T-helper 2 cell treated with Interferon-gamma antibody and Interleukin-4, amounts not matched to agents 5 μg/mL and 100 μg/mL, for 36 hours (primary cell): Measurements from ENCODE around the gene SMIM45.

ENCODE experiments used
- DNase-seq: peaks from one replicate; pipeline ENCODE4 v3.0.0; 2021; ENCODE audit warnings: low spot score
- H3K27ac Mint-ChIP-seq: one replicate; pipeline ENCODE4 v1.8.0; 2021; ENCODE audit warnings: mild to moderate bottlenecking, mixed read lengths
- H3K27me3 Mint-ChIP-seq: one replicate; pipeline ENCODE4 v1.8.0; 2021; ENCODE audit warnings: low read depth, mixed read lengths
- H3K36me3 Mint-ChIP-seq: one replicate; pipeline ENCODE4 v1.8.0; 2021; ENCODE audit warnings: low read depth, mixed read lengths
- H3K4me1 Mint-ChIP-seq: one replicate; pipeline ENCODE4 v1.8.0; 2021; ENCODE audit warnings: low read depth, mixed read lengths
- H3K4me3 Mint-ChIP-seq: one replicate; pipeline ENCODE4 v1.8.0; 2022; ENCODE audit warnings: mild to moderate bottlenecking, moderate library complexity, mixed read lengths
- H3K9me3 Mint-ChIP-seq: one replicate; pipeline ENCODE4 v1.8.0; 2021; ENCODE audit warnings: mixed read lengths

The SMIM45 gene

GRCh38 chr22:41979423-41980250 lies 27.7 kb downstream of the SMIM45 start:
- Mint-ChIP-seq H3K4me3 (no peak overlapping the region), H3K27me3 (peaks cover 34% of the 10 kb centered on the region), H3K4me1 (peaks cover 10% of the 10 kb centered on the region), H3K9me3 (no peaks in the 10 kb centered on the region), H3K27ac (no peak overlapping the region), H3K36me3 (no peaks in the 10 kb centered on the region)
- DNase-seq = no peak

GRCh38 chr22:41982865-41983264 lies 30.9 kb downstream of the SMIM45 start:
- Mint-ChIP-seq H3K36me3 (no peaks in the 10 kb centered on the region), H3K4me1 (no peaks in the 10 kb centered on the region), H3K27me3 (peaks cover 11% of the 10 kb centered on the region), H3K4me3 (no peak overlapping the region), H3K9me3 (no peaks in the 10 kb centered on the region), H3K27ac (no peak overlapping the region)
- no peak for DNase-seq

- Mint-ChIP-seq H3K27me3 (peaks cover 2% of the 10 kb centered on the region), H3K27ac (no peak overlapping the region), H3K4me1 (no peaks in the 10 kb centered on the region), H3K36me3 (no peaks in the 10 kb centered on the region), H3K9me3 (no peaks in the 10 kb centered on the region), H3K4me3 (no peak overlapping the region)
- no peak for DNase-seq
Measured at GRCh38 chr22:41983513-41984405, 31.8 kb downstream of the SMIM45 start.

GRCh38 chr22:41987276-41987675 lies 35.3 kb downstream of the SMIM45 start:
- Mint-ChIP-seq H3K4me1 (no peaks in the 10 kb centered on the region), H3K27ac (no peak overlapping the region)

GRCh38 chr22:41989246-41989645 lies 37.3 kb downstream of the SMIM45 start:
- no peak overlapping the region for H3K27ac Mint-ChIP-seq
- no peak overlapping the region for H3K4me3 Mint-ChIP-seq
- H3K4me1 Mint-ChIP-seq = no peaks in the 10 kb centered on the region
- DNase-seq = no peak
- peaks cover 2% of the 10 kb centered on the region for H3K27me3 Mint-ChIP-seq
- H3K36me3 Mint-ChIP-seq = no peaks in the 10 kb centered on the region
- H3K9me3 Mint-ChIP-seq = no peaks in the 10 kb centered on the region

More at GRCh38 chr22:41987276-41987675, 35.3 kb downstream of the SMIM45 start:
- no peaks in the 10 kb centered on the region for H3K36me3 Mint-ChIP-seq
- H3K9me3 Mint-ChIP-seq = no peaks in the 10 kb centered on the region
- no peak for DNase-seq
- peaks cover 2% of the 10 kb centered on the region for H3K27me3 Mint-ChIP-seq
- H3K4me3 Mint-ChIP-seq = no peak overlapping the region

- H3K4me3 Mint-ChIP-seq = no peak overlapping the region
- no peaks in the 10 kb centered on the region for H3K36me3 Mint-ChIP-seq
- H3K27ac Mint-ChIP-seq = no peak overlapping the region
- H3K9me3 Mint-ChIP-seq = no peaks in the 10 kb centered on the region
- peaks cover 2% of the 10 kb centered on the region for H3K27me3 Mint-ChIP-seq
- DNase-seq = no peak
- H3K4me1 Mint-ChIP-seq = no peaks in the 10 kb centered on the region
Measured at GRCh38 chr22:41991111-41991510, 39.2 kb downstream of the SMIM45 start.

- H3K9me3 Mint-ChIP-seq = no peaks in the 10 kb centered on the region
- no peak for DNase-seq
- H3K27ac Mint-ChIP-seq = no peak overlapping the region
- no peaks in the 10 kb centered on the region for H3K27me3 Mint-ChIP-seq
- peaks cover under 1% of the 10 kb centered on the region for H3K36me3 Mint-ChIP-seq
- no peak overlapping the region for H3K4me3 Mint-ChIP-seq
- H3K4me1 Mint-ChIP-seq = no peaks in the 10 kb centered on the region
Measured at GRCh38 chr22:41992496-41992895, 40.5 kb downstream of the SMIM45 start.

- Mint-ChIP-seq H3K27ac (peak overlapping the region; percentile 29), H3K9me3 (peaks cover 9% of the 10 kb centered on the region), H3K27me3 (no peaks in the 10 kb centered on the region), H3K36me3 (peaks cover 11% of the 10 kb centered on the region), H3K4me1 (peaks cover 16% of the 10 kb centered on the region), H3K4me3 (no peak overlapping the region)
- DNase-seq = no peak
Measured at GRCh38 chr22:41995211-41995610, 43.3 kb downstream of the SMIM45 start.

- Mint-ChIP-seq H3K36me3 (peaks cover 19% of the 10 kb centered on the region), H3K27me3 (no peaks in the 10 kb centered on the region), H3K4me3 (no peak overlapping the region), H3K4me1 (peaks cover 21% of the 10 kb centered on the region), H3K9me3 (peaks cover 9% of the 10 kb centered on the region), H3K27ac (no peak overlapping the region)
- no peak for DNase-seq
Measured at GRCh38 chr22:41996826-41997225, 44.9 kb downstream of the SMIM45 start.

- peak within 1 kb of the TSS; percentile 96 for H3K4me3 Mint-ChIP-seq
- H3K36me3 Mint-ChIP-seq = peaks cover 21% of the 10 kb centered on the region
- peaks cover 23% of the 10 kb centered on the region for H3K4me1 Mint-ChIP-seq
- H3K27me3 Mint-ChIP-seq = no peaks in the 10 kb centered on the region
- peak; percentile 84 for DNase-seq
- H3K9me3 Mint-ChIP-seq = peaks cover 10% of the 10 kb centered on the region
- peak within 1 kb of the TSS; percentile 99 for H3K27ac Mint-ChIP-seq
Measured at GRCh38 chr22:41998361-41999261, 46.7 kb downstream of the SMIM45 start, which contains the start of gene WBP2NL. WBP2NL (plus strand) TSS chr22:41998788; CDS start chr22:41998819, 31 bp downstream.

- Mint-ChIP-seq H3K9me3 (peaks cover 13% of the 10 kb centered on the region), H3K36me3 (peaks cover 21% of the 10 kb centered on the region), H3K4me3 (peak overlapping the region; percentile 79), H3K27me3 (no peaks in the 10 kb centered on the region), H3K27ac (no peak overlapping the region), H3K4me1 (peaks cover 24% of the 10 kb centered on the region)
- DNase-seq = no peak
Measured at GRCh38 chr22:42000466-42000865, 48.5 kb downstream of the SMIM45 start.

- Mint-ChIP-seq H3K4me3 (no peak overlapping the region), H3K27ac (no peak overlapping the region), H3K4me1 (peaks cover 27% of the 10 kb centered on the region), H3K36me3 (peaks cover 21% of the 10 kb centered on the region), H3K27me3 (no peaks in the 10 kb centered on the region), H3K9me3 (peaks cover 13% of the 10 kb centered on the region)
- DNase-seq = no peak
Measured at GRCh38 chr22:42001121-42001520, 49.2 kb downstream of the SMIM45 start.

GRCh38 chr22:42001706-42002105 lies 49.8 kb downstream of the SMIM45 start:
- no peak overlapping the region for H3K27ac Mint-ChIP-seq
- H3K27me3 Mint-ChIP-seq = no peaks in the 10 kb centered on the region
- no peak for DNase-seq
- H3K36me3 Mint-ChIP-seq = peaks cover 21% of the 10 kb centered on the region
- peaks cover 16% of the 10 kb centered on the region for H3K9me3 Mint-ChIP-seq
- H3K4me3 Mint-ChIP-seq = no peak overlapping the region
- H3K4me1 Mint-ChIP-seq = peaks cover 27% of the 10 kb centered on the region
